HepG2 (cell line): Measurements from ENCODE around the gene TMEM8B. TPM values are rescaled to one million over a fixed set of nuclear protein-coding genes. Genes with fewer than 3 reads are reported as not detected.
"Not testable (repeated sequence)": the region's sequence is repeated elsewhere in the genome, so short reads cannot be mapped to it uniquely, and the experiment has no call there.

Experiments
- ATAC-seq: fragments of 200-7000 bp; cut with Tn5 transposase; 3 replicates; pipeline ENCODE4 v1.9.1; 2020; ENCODE audit warnings: mild to moderate bottlenecking, moderate library complexity
- BruUV-seq: library from RNA; stranded (reverse); fragments of 400-500 nt; replicated peaks from 2 replicates; lab custom pipeline; 2021; lab: Mats Ljungman, UMichigan
- CTCF ChIA-PET: fragments of 300-600 bp; formaldehyde crosslinking; extraction: SDS; loops from one replicate; lab custom pipeline; 2021; ENCODE audit warnings: low total read pairs, inconsistent platforms, low intra/inter-chr PET ratio; lab: Yijun Ruan, JAX
- POLR2A ChIA-PET: fragments of 350-600 bp; sonication (Branson Sonifier 250); formaldehyde crosslinking; loops from one replicate; lab custom pipeline; 2020; ENCODE audit warnings: antibody characterized with exemption, inconsistent platforms; lab: Yijun Ruan, JAX
- DNase-seq: peaks from one replicate; pipeline ENCODE4 v3.0.0-alpha.2; 2015; ENCODE audit warnings: low spot score
- FAIRE-seq: peaks from 3 replicates; lab custom pipeline; 2011; peaks lifted over from hg19 to GRCh38; lab: Jason Lieb, UNC
- H2AFZ ChIP-seq: one replicate; pipeline ENCODE4 v1.6.1; 2011; ENCODE audit warnings: low read length, inconsistent platforms
- H3K27ac ChIP-seq: fragments of 300-600 bp; 3 replicates; pipeline ENCODE4 v1.8.0; 2011; ENCODE audit warnings: mixed run types, mild to moderate bottlenecking, mixed read lengths, low read length, inconsistent platforms; ENCODE audit not compliant: insufficient read depth; ENCODE audit errors: extremely low read length
- H3K27me3 ChIP-seq, 2 experiments: fragments of 200-600 bp in 1 of 2; 2 replicates in 1 of 2; 3 replicates in 1 of 2; pipeline versions ENCODE4 v1.6.0 to v1.8.0; 2011; ENCODE audit warnings: low read length in 2 of 2, mild to moderate bottlenecking in 2 of 2, moderate library complexity in 2 of 2, inconsistent platforms in 1 of 2; ENCODE audit not compliant: insufficient read depth in 2 of 2, control insufficient read depth in 1 of 2
- H3K36me3 ChIP-seq, 2 experiments: fragments of 200-600 bp in 1 of 2; replicated peaks in 1 of 2; 2 replicates in 1 of 2; 3 replicates in 1 of 2; pipeline versions ENCODE4 v1.5.1 to v1.8.0; 2011; ENCODE audit warnings: low read length in 2 of 2, inconsistent platforms in 1 of 2; ENCODE audit not compliant: insufficient read depth in 2 of 2, control insufficient read depth in 1 of 2
- H3K4me1 ChIP-seq: 2 replicates; pipeline ENCODE4 v1.5.1; 2012; ENCODE audit warnings: low read length, inconsistent platforms; ENCODE audit not compliant: insufficient read depth
- H3K4me2 ChIP-seq: 2 replicates; pipeline ENCODE4 v1.6.0; 2011; ENCODE audit warnings: low read depth, low read length, inconsistent platforms
- H3K4me3 ChIP-seq, 3 experiments: fragments of 200-600 bp in 1 of 3; sonication (generic), shearing (Covaris generic) in 1 of 3; replicated peaks in 1 of 3; 2 replicates each; pipeline ENCODE4 v1.5.1; 2011 to 2016; ENCODE audit warnings: low read length in 3 of 3, inconsistent platforms in 2 of 3, low read depth in 2 of 3, mild to moderate bottlenecking in 2 of 3, control low read depth in 1 of 3, mixed read lengths in 1 of 3; ENCODE audit not compliant: insufficient read depth in 1 of 3
- H3K79me2 ChIP-seq: one replicate; pipeline ENCODE4 v1.6.1; 2011; ENCODE audit warnings: low read length, inconsistent platforms; ENCODE audit not compliant: insufficient read depth
- H3K9ac ChIP-seq: 2 replicates; pipeline ENCODE4 v1.6.0; 2011; ENCODE audit warnings: mild to moderate bottlenecking, low read depth, low read length, inconsistent platforms; ENCODE audit not compliant: insufficient read depth
- H3K9me3 ChIP-seq: 2 replicates; pipeline ENCODE4 v1.5.1; 2012; ENCODE audit warnings: mild to moderate bottlenecking, low read length
- H4K20me1 ChIP-seq: 2 replicates; pipeline ENCODE4 v1.6.0; 2011; ENCODE audit warnings: inconsistent platforms, mild to moderate bottlenecking, low read length, moderate library complexity; ENCODE audit not compliant: insufficient read depth
- WGBS: methylation state at CpG from one replicate; pipeline ENCODE4 v1.1.6; 2017; ENCODE audit warnings: low lambda C conversion rate; 5-methylcytosine and 5-hydroxymethylcytosine counted together
- in situ Hi-C: cut with HindIII; loops from 2 replicates; pipeline ENCODE4 v1.10.0; 2017; ENCODE audit warnings: low pct_unique_long_range_greater_than_20kb; ENCODE audit not compliant: extremely low pct_ligation_motif_present
- intact Hi-C: fragments of 100-400 bp; cut with micrococcal nuclease; formaldehyde crosslinking; loops from one replicate; pipeline ENCODE4 v1.10.0; 2022; ENCODE audit not compliant: unreplicated experiment
- polyA plus RNA-seq, 8 experiments: library from polyadenylated mRNA; depleted of rRNA in 3 of 8; stranded (reverse) in 7 of 8; unstranded in 1 of 8; fragments of >200 nt; fragmentation: Illumina TruSeq in 4 of 8; extraction: Trizol in 4 of 8; gene quantifications; 2 replicates each; pipeline versions ENCODE4 v1.2.1 to v1.2.3, GENCODE V29; 2011 to 2016; ENCODE audit warnings: low read depth in 4 of 8, missing spikeins in 1 of 8, mixed read lengths in 1 of 8; ENCODE audit not compliant: insufficient read depth in 1 of 8
- total RNA-seq, 5 experiments: library from RNA; depleted of rRNA; stranded (reverse); fragments of >200 nt; fragmentation: Illumina TruSeq; extraction: Trizol; gene quantifications; 2 replicates each; pipeline ENCODE4 v1.2.3, GENCODE V29; 2016; ENCODE audit warnings: low read depth in 1 of 5
- TF ChIP-seq, protein P1 (sequence below): IDR thresholded peaks from 2 replicates; pipeline ENCODE4 v1.6.1; 2016; ENCODE audit warnings: missing compliant biosample characterization, missing genetic modification reagents, borderline replicate concordance

TMEM8B gene
- total and polyA plus RNA-seq, 2 of the 13 experiments (the other 11 are each of a cell fraction or from before 2014, with no cell fraction given): 2.1 to 2.7 TPM

DNA sequence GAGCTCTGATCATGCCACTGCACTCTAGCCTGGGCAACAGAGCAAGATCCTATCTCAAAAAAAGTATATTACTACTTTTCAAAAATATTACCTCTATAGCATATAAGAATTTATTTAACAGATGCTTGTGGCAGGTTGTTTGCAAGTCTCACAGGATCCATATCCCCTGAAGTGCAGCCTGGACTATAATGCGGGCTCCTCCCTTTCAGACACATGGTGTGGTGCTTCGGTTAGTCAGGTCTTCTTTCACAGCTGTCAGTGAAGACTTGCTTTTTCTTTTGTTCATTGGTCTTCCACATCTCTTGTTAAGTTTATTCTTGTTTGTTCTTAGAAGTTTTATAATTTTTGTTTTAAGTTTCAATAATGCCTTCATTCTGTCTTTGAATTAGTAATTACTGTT is 67.5 kb downstream of the TMEM8B start:
- Histone ChIP-seq H3K4me1 (peaks cover 6% of the 10 kb centered on the region), H3K27ac (no peak overlapping the region), H4K20me1 (no peaks in the 10 kb centered on the region), H3K27me3 (peaks cover 0 to 4% of the 10 kb centered on the region in 2 experiments; a peak in 1 of 5 replicates), H3K79me2 (no peaks in the 10 kb centered on the region), H3K9me3 (no peaks in the 10 kb centered on the region), H3K4me3 (no peak overlapping the region), H3K9ac (no peak overlapping the region), H3K36me3 (no peaks in the 10 kb centered on the region), H2AFZ (no peak overlapping the region), H3K4me2 (no peak overlapping the region)
- ChIA-PET CTCF (no interaction called here), POLR2A (no interaction called here)
- intact Hi-C loops: no loop called here
- TF ChIP-seq, protein P1, sequence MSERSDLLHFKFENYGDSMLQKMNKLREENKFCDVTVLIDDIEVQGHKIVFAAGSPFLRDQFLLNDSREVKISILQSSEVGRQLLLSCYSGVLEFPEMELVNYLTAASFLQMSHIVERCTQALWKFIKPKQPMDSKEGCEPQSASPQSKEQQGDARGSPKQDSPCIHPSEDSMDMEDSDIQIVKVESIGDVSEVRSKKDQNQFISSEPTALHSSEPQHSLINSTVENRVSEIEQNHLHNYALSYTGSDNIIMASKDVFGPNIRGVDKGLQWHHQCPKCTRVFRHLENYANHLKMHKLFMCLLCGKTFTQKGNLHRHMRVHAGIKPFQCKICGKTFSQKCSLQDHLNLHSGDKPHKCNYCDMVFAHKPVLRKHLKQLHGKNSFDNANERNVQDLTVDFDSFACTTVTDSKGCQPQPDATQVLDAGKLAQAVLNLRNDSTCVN (CRISPR knock-in tag): no peak
- 90% methylated on average over 2 of the region's 2 CpGs for WGBS
- DNase-seq (no peak), ATAC-seq (no peak), FAIRE-seq (no peak)
- no TSS peak for BruUV-seq
- in situ Hi-C loops: no loop called here

DNA sequence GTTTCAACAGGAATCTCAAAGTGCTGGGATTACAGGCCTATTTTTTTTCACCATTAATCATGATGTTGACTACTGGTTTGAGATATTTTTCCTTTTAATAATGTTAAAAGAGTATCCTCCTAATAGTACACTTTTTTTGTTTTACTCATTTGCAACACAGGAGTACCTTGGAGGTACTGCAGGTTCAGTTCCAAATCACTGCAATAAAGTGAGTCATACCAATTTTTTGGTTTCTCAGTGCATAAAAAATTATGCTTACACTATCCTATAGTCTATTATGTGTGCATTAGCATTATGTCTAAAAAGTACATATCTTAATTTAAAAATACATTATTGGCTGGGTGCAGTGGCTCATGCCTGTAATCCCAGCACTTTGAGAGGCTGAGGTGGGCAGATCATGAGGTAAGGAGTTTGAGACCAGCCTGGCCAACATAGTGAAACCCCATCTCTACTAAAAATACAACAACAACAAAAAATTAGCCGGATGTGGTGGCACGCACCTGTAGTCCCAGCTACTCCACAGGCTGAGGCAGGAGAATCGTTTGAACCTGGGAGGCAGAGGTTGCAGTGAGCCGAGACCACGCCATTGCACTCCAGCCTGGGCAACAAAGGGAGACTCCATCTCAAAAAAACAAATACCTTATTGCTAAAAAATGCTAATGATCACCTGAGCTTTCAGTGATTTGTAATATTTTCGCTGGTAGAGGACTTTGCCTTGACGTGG is 68.5 kb downstream of the TMEM8B start:
- H3K4me3 ChIP-seq, FAIRE-seq, H3K27ac ChIP-seq, POLR2A ChIA-PET, CTCF ChIA-PET, H2AFZ ChIP-seq, ATAC-seq, H3K36me3 ChIP-seq, H3K9ac ChIP-seq, H3K27me3 ChIP-seq, in situ Hi-C loops, H3K9me3 ChIP-seq, BruUV-seq, H3K4me1 ChIP-seq, H3K4me2 ChIP-seq, DNase-seq, intact Hi-C loops, H3K79me2 ChIP-seq, H4K20me1 ChIP-seq: not testable (repeated sequence)
- 0% methylated on average over 7 of the region's 7 CpGs for WGBS
